ENCODE results near the gene TMEM8B.

Gene TMEM8B

DNA sequence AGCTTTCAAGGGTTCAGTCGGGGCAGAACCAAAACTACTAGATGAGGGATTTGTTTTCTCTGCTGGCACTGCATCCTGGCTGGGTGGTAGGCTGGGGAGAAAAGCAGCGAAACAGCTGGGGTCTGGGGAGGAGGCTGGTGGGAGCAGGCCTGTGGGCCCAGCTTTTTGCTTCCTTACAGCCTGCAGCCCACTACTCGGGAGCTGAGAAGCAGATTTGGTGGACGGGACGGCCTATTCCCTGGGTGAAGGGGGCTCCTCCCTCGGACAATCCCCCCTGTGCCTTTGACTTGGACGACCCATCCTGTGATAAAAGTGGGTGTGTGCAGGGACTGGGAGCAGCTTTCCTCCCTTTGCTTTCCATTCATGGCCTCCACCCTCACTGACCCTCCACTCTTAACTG lies 28.5 kb upstream of the TMEM8B start:
- TF ChIP-seq, protein P1, sequence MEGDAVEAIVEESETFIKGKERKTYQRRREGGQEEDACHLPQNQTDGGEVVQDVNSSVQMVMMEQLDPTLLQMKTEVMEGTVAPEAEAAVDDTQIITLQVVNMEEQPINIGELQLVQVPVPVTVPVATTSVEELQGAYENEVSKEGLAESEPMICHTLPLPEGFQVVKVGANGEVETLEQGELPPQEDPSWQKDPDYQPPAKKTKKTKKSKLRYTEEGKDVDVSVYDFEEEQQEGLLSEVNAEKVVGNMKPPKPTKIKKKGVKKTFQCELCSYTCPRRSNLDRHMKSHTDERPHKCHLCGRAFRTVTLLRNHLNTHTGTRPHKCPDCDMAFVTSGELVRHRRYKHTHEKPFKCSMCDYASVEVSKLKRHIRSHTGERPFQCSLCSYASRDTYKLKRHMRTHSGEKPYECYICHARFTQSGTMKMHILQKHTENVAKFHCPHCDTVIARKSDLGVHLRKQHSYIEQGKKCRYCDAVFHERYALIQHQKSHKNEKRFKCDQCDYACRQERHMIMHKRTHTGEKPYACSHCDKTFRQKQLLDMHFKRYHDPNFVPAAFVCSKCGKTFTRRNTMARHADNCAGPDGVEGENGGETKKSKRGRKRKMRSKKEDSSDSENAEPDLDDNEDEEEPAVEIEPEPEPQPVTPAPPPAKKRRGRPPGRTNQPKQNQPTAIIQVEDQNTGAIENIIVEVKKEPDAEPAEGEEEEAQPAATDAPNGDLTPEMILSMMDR (IDR thresholded peaks at IDR 0.05; ENCODE audit: insufficient read depth, low read length): no peak
- TF ChIP-seq POLR2AphosphoS5 (IDR thresholded peaks at IDR 0.05; ENCODE audit: low read depth): no peak
- TF ChIP-seq SPI1 (IDR thresholded peaks at IDR 0.05; ENCODE audit: borderline replicate concordance, low read depth): no peak
- no peak for TF ChIP-seq GABPA (IDR thresholded peaks at IDR 0.05; ENCODE audit: low read depth)
- TF ChIP-seq REST (IDR thresholded peaks at IDR 0.05; ENCODE audit: insufficient replicate concordance, low read depth): no peak
- H3K4me3 ChIP-seq (replicated peaks; ENCODE audit: insufficient read depth, low read length): no peak overlapping the region
- H3K27ac ChIP-seq (replicated peaks): no peak overlapping the region

DNA sequence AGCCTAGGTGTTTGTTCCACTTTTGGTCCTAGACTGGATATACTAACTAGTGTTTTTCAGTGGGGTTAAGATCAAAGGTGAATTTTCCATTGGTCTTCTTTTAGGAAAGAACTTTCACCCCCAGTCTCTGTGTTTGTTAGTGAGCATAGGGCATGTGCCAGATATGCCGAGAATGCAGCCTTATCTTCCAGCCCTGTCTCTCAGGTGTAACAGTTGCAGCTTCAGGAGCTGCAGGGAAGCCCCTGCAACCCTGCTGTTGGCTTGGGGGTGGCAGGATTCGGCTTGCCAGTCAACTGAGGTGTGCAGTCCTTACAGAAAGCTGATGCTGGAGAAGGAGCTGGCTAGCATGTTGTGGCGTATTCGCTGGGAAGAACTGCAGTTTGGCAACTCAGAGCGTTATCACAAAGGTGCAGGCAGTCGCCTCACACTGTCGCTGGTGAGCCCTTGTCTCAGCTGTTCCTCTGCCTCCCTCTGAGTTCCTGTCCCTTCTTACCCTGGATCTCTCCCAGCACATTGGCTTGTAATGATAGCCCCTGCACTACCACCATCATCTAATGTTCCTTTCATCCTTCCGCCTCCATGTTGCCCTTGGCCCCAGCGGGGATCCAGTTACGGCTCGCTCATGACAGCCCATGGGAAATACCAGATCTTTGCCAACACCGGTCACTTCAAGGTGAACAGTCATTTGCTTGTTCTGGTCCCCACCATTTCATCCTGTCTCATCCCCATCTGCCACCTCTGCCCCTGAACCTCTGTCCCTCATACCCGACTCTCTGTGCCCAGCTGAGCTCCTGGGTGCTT lies 27.5 kb upstream of the TMEM8B start:
- Histone ChIP-seq H3K27me3 (ENCODE audit: insufficient read depth, poor library complexity, severe bottlenecking) (no peaks in the 10 kb centered on the region), H3K4me3 (replicated peaks; ENCODE audit: insufficient read depth, low read length) (no peak overlapping the region), H3K27ac (replicated peaks) (no peak overlapping the region)
- TF ChIP-seq, protein P1 (IDR thresholded peaks at IDR 0.05; ENCODE audit: insufficient read depth, low read length): no peak
- TF ChIP-seq GABPA (IDR thresholded peaks at IDR 0.05; ENCODE audit: low read depth): no peak
- TF ChIP-seq POLR2AphosphoS5 (IDR thresholded peaks at IDR 0.05; ENCODE audit: low read depth): no peak
- TF ChIP-seq REST (IDR thresholded peaks at IDR 0.05; ENCODE audit: insufficient replicate concordance, low read depth): no peak
- no peak for TF ChIP-seq SPI1 (IDR thresholded peaks at IDR 0.05; ENCODE audit: borderline replicate concordance, low read depth)
- no peak for DNase-seq (ENCODE audit: low read depth in 1 of 2, low spot score in 1 of 2)

More for the DNA sequence above, 28.5 kb upstream of the TMEM8B start:
- no peaks in the 10 kb centered on the region for H3K27me3 ChIP-seq (ENCODE audit: insufficient read depth, poor library complexity, severe bottlenecking)
- no peak for DNase-seq (ENCODE audit: low read depth in 1 of 2, low spot score in 1 of 2)

GRCh38 chr9:35806101-35806500 lies 22.9 kb upstream of the TMEM8B start:
- Histone ChIP-seq H3K27me3 (ENCODE audit: insufficient read depth, poor library complexity, severe bottlenecking) (no peaks in the 10 kb centered on the region), H3K4me3 (replicated peaks; ENCODE audit: insufficient read depth, low read length) (no peak overlapping the region), H3K27ac (replicated peaks) (no peak overlapping the region)
- no peak for DNase-seq (ENCODE audit: low read depth in 1 of 2, low spot score in 1 of 2)
- no peak for TF ChIP-seq SPI1 (IDR thresholded peaks at IDR 0.05; ENCODE audit: borderline replicate concordance, low read depth)
- TF ChIP-seq, protein P1 (IDR thresholded peaks at IDR 0.05; ENCODE audit: insufficient read depth, low read length): no peak
- TF ChIP-seq GABPA (IDR thresholded peaks at IDR 0.05; ENCODE audit: low read depth): no peak
- TF ChIP-seq REST (IDR thresholded peaks at IDR 0.05; ENCODE audit: insufficient replicate concordance, low read depth): no peak
- TF ChIP-seq POLR2AphosphoS5 (IDR thresholded peaks at IDR 0.05; ENCODE audit: low read depth): no peak
